ENCODE results near the gene FKBP1A.

Gene FKBP1A

GRCh38 chr20:1320016-1320415 lies 72.8 kb downstream of the FKBP1A start:
- no peaks in the 10 kb centered on the region for H3K36me3 ChIP-seq
- no peak for TF ChIP-seq CTCF (IDR thresholded peaks at IDR 0.05; ENCODE audit: low read depth, low read length)
- no peak overlapping the region for H3K27ac ChIP-seq
- no peaks in the 10 kb centered on the region for H3K27me3 ChIP-seq (ENCODE audit: insufficient read depth, low read depth, severe bottlenecking)
- no peak overlapping the region for H3K4me3 ChIP-seq (ENCODE audit: low read depth, low read length)
- no peaks in the 10 kb centered on the region for H3K9me3 ChIP-seq (ENCODE audit: severe bottlenecking)
- no peak for DNase-seq

GRCh38 chr20:1319462-1319861 lies 73.4 kb downstream of the FKBP1A start:
- TF ChIP-seq CTCF (IDR thresholded peaks at IDR 0.05; ENCODE audit: low read depth, low read length), result no peak
- Histone ChIP-seq H3K4me3 (ENCODE audit: low read depth, low read length) (no peak overlapping the region), H3K36me3 (no peaks in the 10 kb centered on the region), H3K27ac (no peak overlapping the region), H3K27me3 (ENCODE audit: insufficient read depth, low read depth, severe bottlenecking) (no peaks in the 10 kb centered on the region), H3K9me3 (ENCODE audit: severe bottlenecking) (no peaks in the 10 kb centered on the region)
- DNase-seq, result no peak

GRCh38 chr20:1319051-1319450 lies 73.8 kb downstream of the FKBP1A start:
- no peaks in the 10 kb centered on the region for H3K27me3 ChIP-seq (ENCODE audit: insufficient read depth, low read depth, severe bottlenecking)
- H3K36me3 ChIP-seq, result no peaks in the 10 kb centered on the region
- no peak for TF ChIP-seq CTCF (IDR thresholded peaks at IDR 0.05; ENCODE audit: low read depth, low read length)
- no peak overlapping the region for H3K4me3 ChIP-seq (ENCODE audit: low read depth, low read length)
- no peak overlapping the region for H3K27ac ChIP-seq
- no peak for DNase-seq
- no peaks in the 10 kb centered on the region for H3K9me3 ChIP-seq (ENCODE audit: severe bottlenecking)

Data from WERI-Rb-1 (cell line).